Central memory CD8-positive, alpha-beta T cell (primary cell): ENCODE measurements around the gene TBL1X.

Experiments used
- ATAC-seq: fragments of 150-1000 bp; cut with Tn5 transposase; replicated peaks from 2 replicates; pipeline ENCODE4 v1.10.0; 2022; ENCODE audit warnings: mild to moderate bottlenecking, moderate FRiP score, moderate number of reproducible peaks; ENCODE audit not compliant: poor library complexity, severe bottlenecking; ENCODE audit errors: extremely low read depth
- DNase-seq, 2 donors: peaks; one replicate each; pipeline ENCODE4 v3.0.0; 2021; ENCODE audit warnings: low spot score in 2 of 2
- H3K27ac Mint-ChIP-seq: one replicate; pipeline ENCODE4 v1.8.0; 2022; ENCODE audit warnings: low read depth, mild to moderate bottlenecking, moderate library complexity, mixed read lengths
- H3K27me3 Mint-ChIP-seq: one replicate; pipeline ENCODE4 v1.8.0; 2022; ENCODE audit warnings: mixed read lengths
- H3K36me3 Mint-ChIP-seq: one replicate; pipeline ENCODE4 v1.8.0; 2022; ENCODE audit warnings: mild to moderate bottlenecking, moderate library complexity, mixed read lengths; ENCODE audit not compliant: insufficient read depth
- H3K4me1 Mint-ChIP-seq: one replicate; pipeline ENCODE4 v1.8.0; 2022; ENCODE audit warnings: mixed read lengths
- H3K4me3 Mint-ChIP-seq: one replicate; pipeline ENCODE4 v1.8.0; 2022; ENCODE audit warnings: mild to moderate bottlenecking, moderate library complexity, mixed read lengths
- H3K9me3 Mint-ChIP-seq: one replicate; pipeline ENCODE4 v1.8.0; 2022; ENCODE audit warnings: mixed read lengths

Gene TBL1X

DNA sequence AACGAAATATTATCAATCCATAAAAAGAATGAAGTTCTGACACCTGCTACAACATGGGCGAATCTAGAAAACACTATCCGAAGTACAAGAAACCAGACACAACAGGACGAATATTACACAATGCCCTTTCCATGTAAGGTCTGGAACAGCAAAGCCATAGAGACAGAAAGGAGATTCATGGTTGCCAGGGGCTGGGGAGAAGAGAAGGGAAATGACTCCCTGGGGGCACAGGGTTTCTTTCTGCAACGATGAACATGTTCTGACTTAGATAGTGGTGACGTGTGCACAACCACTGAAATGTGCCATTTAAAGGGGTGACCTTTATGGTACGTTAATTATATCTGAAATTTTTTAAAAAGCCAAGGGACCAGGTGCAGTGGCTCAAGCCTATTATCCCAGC lies 272.5 kb downstream of the TBL1X start:
- Mint-ChIP-seq H3K27me3 (peaks cover 9% of the 10 kb centered on the region), H3K4me3 (no peak overlapping the region), H3K36me3 (peaks cover 2% of the 10 kb centered on the region), H3K4me1 (no peaks in the 10 kb centered on the region), H3K9me3 (no peaks in the 10 kb centered on the region), H3K27ac (no peak overlapping the region)
- no peak for ATAC-seq
- no peak for DNase-seq

GRCh38 chrX:9738151-9738550 lies 273.3 kb downstream of the TBL1X start:
- peaks cover 9% of the 10 kb centered on the region for H3K27me3 Mint-ChIP-seq
- no peak overlapping the region for H3K27ac Mint-ChIP-seq
- H3K36me3 Mint-ChIP-seq, result peaks cover 2% of the 10 kb centered on the region
- H3K9me3 Mint-ChIP-seq, result no peaks in the 10 kb centered on the region
- no peak overlapping the region for H3K4me3 Mint-ChIP-seq
- ATAC-seq (no peak), DNase-seq (no peak)
- no peaks in the 10 kb centered on the region for H3K4me1 Mint-ChIP-seq

DNA sequence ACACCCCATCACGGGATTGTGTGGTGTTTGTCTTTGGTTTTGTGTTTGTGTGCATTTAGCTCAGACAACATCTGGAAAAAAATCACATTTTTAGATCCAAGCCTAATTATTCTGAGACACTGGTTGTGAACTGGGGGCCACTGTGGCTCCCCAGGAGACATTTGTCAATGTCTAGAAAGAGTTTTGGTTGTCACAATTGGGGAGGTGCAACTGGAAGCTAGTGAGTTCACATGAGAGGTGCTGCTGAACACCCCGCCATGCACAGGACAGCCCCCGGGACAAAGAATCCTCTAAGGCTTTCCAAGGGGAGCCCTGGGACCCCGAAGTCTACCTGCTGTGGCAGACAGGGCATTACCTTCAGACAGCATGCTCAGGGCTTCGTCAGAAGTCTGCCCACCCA lies 274.3 kb downstream of the TBL1X start:
- peaks cover 9% of the 10 kb centered on the region for H3K27me3 Mint-ChIP-seq
- H3K4me3 Mint-ChIP-seq, result no peak overlapping the region
- H3K27ac Mint-ChIP-seq, result no peak overlapping the region
- DNase-seq (no peak), ATAC-seq (no peak)
- peaks cover 2% of the 10 kb centered on the region for H3K36me3 Mint-ChIP-seq
- no peaks in the 10 kb centered on the region for H3K9me3 Mint-ChIP-seq
- no peaks in the 10 kb centered on the region for H3K4me1 Mint-ChIP-seq

- Mint-ChIP-seq H3K27me3 (no peaks in the 10 kb centered on the region), H3K4me3 (no peak overlapping the region), H3K9me3 (no peaks in the 10 kb centered on the region), H3K27ac (no peak overlapping the region), H3K4me1 (peaks cover 6% of the 10 kb centered on the region), H3K36me3 (no peaks in the 10 kb centered on the region)
- no peak for DNase-seq
- no peak for ATAC-seq
Measured at GRCh38 chrX:9745417-9746115, 280.7 kb downstream of the TBL1X start.

- Mint-ChIP-seq H3K27ac (no peak overlapping the region), H3K4me3 (no peak overlapping the region), H3K27me3 (no peaks in the 10 kb centered on the region), H3K9me3 (no peaks in the 10 kb centered on the region), H3K36me3 (no peaks in the 10 kb centered on the region), H3K4me1 (peaks cover 6% of the 10 kb centered on the region)
- no peak for DNase-seq
- ATAC-seq, result no peak
Measured at GRCh38 chrX:9746148-9746888, 281.5 kb downstream of the TBL1X start.

DNA sequence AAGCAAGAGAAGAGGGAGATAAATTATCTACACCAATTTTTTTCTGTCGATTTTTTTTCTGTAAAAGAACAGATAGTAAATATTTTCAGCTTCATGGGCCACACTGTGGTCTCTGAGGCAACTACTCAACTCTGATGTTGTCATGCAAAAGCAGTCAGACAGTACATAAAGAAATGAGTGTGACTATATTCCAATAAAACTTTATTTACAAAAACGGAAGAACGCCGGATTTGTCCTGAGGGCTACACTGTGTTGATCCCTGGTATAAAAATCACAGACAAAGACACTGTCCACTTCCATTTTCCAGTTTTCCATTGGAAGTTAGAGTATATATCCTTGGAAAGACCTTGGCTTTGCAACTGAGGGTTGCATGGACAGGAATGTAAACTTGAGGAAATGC lies 282.8 kb downstream of the TBL1X start:
- ATAC-seq (no peak), DNase-seq (no peak)
- H3K27ac Mint-ChIP-seq, result no peak overlapping the region
- no peaks in the 10 kb centered on the region for H3K9me3 Mint-ChIP-seq
- no peak overlapping the region for H3K4me3 Mint-ChIP-seq
- H3K4me1 Mint-ChIP-seq, result peaks cover 6% of the 10 kb centered on the region
- no peaks in the 10 kb centered on the region for H3K27me3 Mint-ChIP-seq
- H3K36me3 Mint-ChIP-seq, result no peaks in the 10 kb centered on the region

- no peak overlapping the region for H3K27ac Mint-ChIP-seq
- H3K27me3 Mint-ChIP-seq, result no peaks in the 10 kb centered on the region
- no peaks in the 10 kb centered on the region for H3K36me3 Mint-ChIP-seq
- H3K9me3 Mint-ChIP-seq, result no peaks in the 10 kb centered on the region
- DNase-seq, result no peak
- peaks cover 6% of the 10 kb centered on the region for H3K4me1 Mint-ChIP-seq
- no peak overlapping the region for H3K4me3 Mint-ChIP-seq
- no peak for ATAC-seq
Measured at GRCh38 chrX:9749146-9749692, 284.4 kb downstream of the TBL1X start.

GRCh38 chrX:9757366-9757765 lies 292.5 kb downstream of the TBL1X start:
- H3K9me3 Mint-ChIP-seq, result peaks cover 6% of the 10 kb centered on the region
- no peak overlapping the region for H3K4me3 Mint-ChIP-seq
- no peak for ATAC-seq
- H3K36me3 Mint-ChIP-seq, result no peaks in the 10 kb centered on the region
- no peaks in the 10 kb centered on the region for H3K4me1 Mint-ChIP-seq
- H3K27ac Mint-ChIP-seq, result no peak overlapping the region
- H3K27me3 Mint-ChIP-seq, result peaks cover 16% of the 10 kb centered on the region
- DNase-seq, result no peak

GRCh38 chrX:9758021-9758638 lies 293.3 kb downstream of the TBL1X start:
- ATAC-seq (no peak), DNase-seq (no peak)
- no peak overlapping the region for H3K27ac Mint-ChIP-seq
- no peaks in the 10 kb centered on the region for H3K36me3 Mint-ChIP-seq
- peaks cover 16% of the 10 kb centered on the region for H3K27me3 Mint-ChIP-seq
- no peak overlapping the region for H3K4me3 Mint-ChIP-seq
- H3K9me3 Mint-ChIP-seq, result peaks cover 6% of the 10 kb centered on the region
- no peaks in the 10 kb centered on the region for H3K4me1 Mint-ChIP-seq

GRCh38 chrX:9759337-9759736 lies 294.5 kb downstream of the TBL1X start:
- no peak overlapping the region for H3K4me3 Mint-ChIP-seq
- ATAC-seq (no peak), DNase-seq (no peak)
- H3K36me3 Mint-ChIP-seq, result no peaks in the 10 kb centered on the region
- H3K27me3 Mint-ChIP-seq, result peaks cover 16% of the 10 kb centered on the region
- H3K27ac Mint-ChIP-seq, result no peak overlapping the region
- peaks cover 6% of the 10 kb centered on the region for H3K9me3 Mint-ChIP-seq
- no peaks in the 10 kb centered on the region for H3K4me1 Mint-ChIP-seq

- H3K27ac Mint-ChIP-seq, result no peak overlapping the region
- H3K27me3 Mint-ChIP-seq, result peaks cover 7% of the 10 kb centered on the region
- H3K9me3 Mint-ChIP-seq, result no peaks in the 10 kb centered on the region
- ATAC-seq (no peak), DNase-seq (no peak)
- H3K4me1 Mint-ChIP-seq, result no peaks in the 10 kb centered on the region
- H3K36me3 Mint-ChIP-seq, result no peaks in the 10 kb centered on the region
- H3K4me3 Mint-ChIP-seq, result no peak overlapping the region
Measured at GRCh38 chrX:9765072-9765736, 300.3 kb downstream of the TBL1X start.

DNA sequence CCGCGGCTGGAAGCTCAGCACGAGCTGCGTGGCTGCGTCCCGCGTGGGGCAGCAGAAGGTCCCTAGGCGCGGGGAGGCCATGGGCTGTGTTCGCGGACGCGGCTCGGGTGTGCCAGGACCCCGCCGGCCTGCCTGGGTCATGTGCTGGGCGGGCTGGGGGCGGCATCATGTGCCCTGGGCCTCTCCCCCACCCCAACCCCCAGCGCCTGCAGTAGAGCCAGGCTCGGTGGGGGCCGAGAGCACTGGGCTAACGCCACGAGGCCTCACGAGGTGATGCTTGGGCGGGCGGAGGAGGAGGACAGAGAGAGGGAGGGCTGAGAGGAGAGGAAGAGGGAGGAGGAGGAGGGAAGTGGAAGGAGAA lies 300.9 kb downstream of the TBL1X start, which contains the start of gene GPR143:
TSS of gene GPR143 (minus strand) at position 111 of the 361 bp plus-strand sequence. CDS start at position 81, 30 bp downstream.
- Mint-ChIP-seq H3K4me1 (no peaks in the 10 kb centered on the region), H3K36me3 (no peaks in the 10 kb centered on the region), H3K27ac (no peak within 1 kb of the TSS), H3K4me3 (no peak within 1 kb of the TSS), H3K9me3 (no peaks in the 10 kb centered on the region), H3K27me3 (peaks cover 2% of the 10 kb centered on the region)
- no peak for DNase-seq
- no peak for ATAC-seq
